Pancreas (tissue), 10 donors: ENCODE results near the gene KLHL24. TPM values are rescaled to one million over a fixed set of nuclear protein-coding genes. Genes with fewer than 3 reads are reported as not detected.
"Not testable (repeated sequence)": the region's sequence is repeated elsewhere in the genome, so short reads cannot be mapped to it uniquely, and the experiment has no call there.

Source experiments
- ATAC-seq, 4 donors: fragments of 200-7000 bp; cut with Tn5 transposase; one replicate each; pipeline versions ENCODE4 v1.8.0 to v1.9.1; 2020; ENCODE audit warnings: mild to moderate bottlenecking in 4 of 4, moderate library complexity in 4 of 4
- DNase-seq, 6 donors: peaks; one replicate each; pipeline ENCODE4 v3.0.0-alpha.2; 2020
- FAIRE-seq: peaks from 2 replicates; lab custom pipeline; 2012; peaks lifted over from hg19 to GRCh38; lab: Jason Lieb, UNC
- H3K27ac ChIP-seq, 4 donors: fragments of 200-600 bp; sonication (generic); 1 replicate in 3 of 4; 2 replicates in 1 of 4; pipeline versions ENCODE4 v1.5.0 to v1.8.0; 2020
- H3K27me3 ChIP-seq, 4 donors: fragments of 200-600 bp; one replicate each; pipeline ENCODE4 v1.8.0; 2021
- H3K36me3 ChIP-seq, 3 donors: fragments of 200-600 bp; sonication (generic) in 1 of 3; one replicate each; pipeline versions ENCODE4 v1.5.0 to v1.8.0; 2020 to 2021
- H3K4me1 ChIP-seq, 3 donors: fragments of 200-600 bp; one replicate each; pipeline ENCODE4 v1.8.0; 2021
- H3K4me3 ChIP-seq, 4 donors: fragments of 200-600 bp; sonication (generic) in 2 of 4; one replicate each; pipeline versions ENCODE4 v1.5.0 to v1.8.0; 2020 to 2021
- H3K9me3 ChIP-seq, 4 donors: fragments of 200-600 bp; one replicate each; pipeline ENCODE4 v1.8.0; 2021
- CTCF ChIP-seq, 4 donors: fragments of 200-600 bp; sonication (generic) in 3 of 4; IDR thresholded peaks; one replicate each; pipeline versions ENCODE4 v1.5.0 to v1.8.0; 2021; ENCODE audit warnings: antibody characterized with exemption in 4 of 4
- WGBS, 2 donors: extraction: QIAGEN DNeasy Blood & Tissue Kit; methylation state at CpG; one replicate each; pipeline ENCODE4 v1.1.7; 2013; 5-methylcytosine and 5-hydroxymethylcytosine counted together
- intact Hi-C, 3 donors: fragments of 100-400 bp; cut with DNase I; formaldehyde crosslinking; loops; one replicate each; pipeline versions ENCODE4 v1.11.1 to v1.14.2; 2022
- polyA plus RNA-seq, 2 donors: library from polyadenylated mRNA; stranded (reverse); fragments of 200-250 nt; gene quantifications; one replicate each; pipeline ENCODE4 v1.2.3, GENCODE V29; 2013
- total RNA-seq, 6 donors: library from RNA; stranded (reverse); fragmentation: NEBNext Ultra II Directional in 4 of 6; extraction: Animal tissue kit (Norgen Biotek cat#: 25700) in 4 of 6; gene quantifications; one replicate each; pipeline versions ENCODE4 v1.2.1 to v1.2.4, GENCODE V29; 2021 to 2023
- donor health status: healthy with polysubstance abuse.
- donor health status: DM: no; HTN: no; CAD: no; lungs with moderate emphysema.
- donor health status: DM: no; HTN: no; CAD: no.
- donor health status: control.
- donor health status: control.
- donor health status: Bipolar disorder and iron deficiency.
- donor health status: DM: yes; HTN: yes; CAD: no.
- donor health status: DM: no; HTN: no; CAD: no.
- donor health status: DM: no; HTN: no; CAD: no.
- donor health status: DM: yes; HTN: yes; CAD: no.

Gene KLHL24
- total and polyA plus RNA-seq, 8 donors, result 5.7 to 40.8 (median 23.9) TPM

- Histone ChIP-seq H3K27me3 (no peaks in the 10 kb centered on the region), H3K27ac (no peak overlapping the region), H3K4me3 (no peak overlapping the region), H3K36me3 (no peaks in the 10 kb centered on the region), H3K9me3 (no peaks in the 10 kb centered on the region), H3K4me1 (no peaks in the 10 kb centered on the region)
- DNase-seq (no peak), ATAC-seq (peak; percentile 73 to 89 (median 86)), FAIRE-seq (no peak)
- WGBS, 2 donors, result 23 to 25% methylated on average over 3 of the region's 3 CpGs
- TF ChIP-seq CTCF (IDR thresholded peaks at IDR 0.05), result no peak
- intact Hi-C loops, result no loop called here
Measured at GRCh38 chr3:183688874-183689273, 53.5 kb downstream of the KLHL24 start.

DNA sequence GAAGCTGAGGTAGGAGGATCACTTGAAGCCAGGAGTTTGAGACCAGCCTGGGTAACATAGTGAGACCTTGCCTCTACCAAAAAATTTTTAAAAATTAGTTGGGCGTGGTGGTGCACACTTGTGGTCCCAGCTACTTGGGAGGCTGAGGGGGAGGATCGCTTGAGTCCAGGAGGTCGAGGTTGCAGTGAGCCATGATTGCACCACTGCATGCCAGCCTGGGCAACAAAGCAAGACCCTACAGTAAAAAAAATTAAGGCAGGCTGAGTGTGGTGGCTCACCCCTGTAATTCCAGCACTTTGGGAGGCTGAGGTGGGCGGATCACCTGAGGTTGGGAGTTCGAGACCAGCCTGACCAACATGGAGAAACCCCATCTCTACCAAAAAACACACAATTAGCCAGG lies 54.2 kb downstream of the KLHL24 start:
- H3K4me3 ChIP-seq, intact Hi-C loops, H3K4me1 ChIP-seq, FAIRE-seq, DNase-seq, ATAC-seq, H3K27ac ChIP-seq, H3K27me3 ChIP-seq, H3K9me3 ChIP-seq, H3K36me3 ChIP-seq: not testable (repeated sequence)
- WGBS, 2 donors, result 94 to 95% methylated on average over 5 of the region's 5 CpGs

GRCh38 chr3:183690402-183690995 lies 55.1 kb downstream of the KLHL24 start:
- no peaks in the 10 kb centered on the region for H3K27me3 ChIP-seq
- no peak overlapping the region for H3K4me3 ChIP-seq
- TF ChIP-seq CTCF (IDR thresholded peaks at IDR 0.05), result no peak
- WGBS, 2 donors, result 94 to 95% methylated on average over 11 of the region's 11 CpGs
- DNase-seq, result no peak
- ATAC-seq, result no peak
- no peak overlapping the region for H3K27ac ChIP-seq
- no peaks in the 10 kb centered on the region for H3K9me3 ChIP-seq
- no peaks in the 10 kb centered on the region for H3K4me1 ChIP-seq
- H3K36me3 ChIP-seq, result no peaks in the 10 kb centered on the region
- FAIRE-seq, result no peak
- intact Hi-C loops, result no loop called here

DNA sequence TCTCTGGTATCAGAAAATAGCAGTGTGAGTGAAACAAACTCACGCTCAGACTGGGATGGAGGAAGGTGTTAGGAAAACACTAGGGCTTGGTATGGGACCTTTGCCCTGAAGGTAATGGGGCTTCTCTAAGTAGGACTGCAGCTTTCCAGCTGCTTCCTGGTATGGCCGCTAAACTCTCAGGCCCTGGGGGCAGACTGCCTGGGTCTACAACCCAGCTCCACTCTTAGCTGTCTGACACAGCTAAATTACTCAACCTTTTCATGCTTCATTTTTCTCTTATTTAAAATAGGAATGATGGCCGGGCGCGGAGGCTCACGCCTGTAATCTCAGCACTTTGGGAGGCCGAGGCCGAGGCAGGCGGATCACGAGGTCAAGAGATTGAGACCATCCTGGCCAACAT lies 57.0 kb downstream of the KLHL24 start:
- no peak overlapping the region for H3K4me3 ChIP-seq
- ATAC-seq, result no peak
- WGBS, 2 donors, result 94 to 96% methylated on average over 10 of the region's 10 CpGs
- H3K27ac ChIP-seq, result no peak overlapping the region
- no peak for TF ChIP-seq CTCF (IDR thresholded peaks at IDR 0.05)
- DNase-seq, result no peak
- intact Hi-C loops, result no loop called here
- H3K9me3 ChIP-seq, result no peaks in the 10 kb centered on the region
- H3K36me3 ChIP-seq, result no peaks in the 10 kb centered on the region
- H3K4me1 ChIP-seq, result peaks cover 0 to 3% (median 0%) of the 10 kb centered on the region in 3 donors
- no peaks in the 10 kb centered on the region for H3K27me3 ChIP-seq
- FAIRE-seq, result no peak

DNA sequence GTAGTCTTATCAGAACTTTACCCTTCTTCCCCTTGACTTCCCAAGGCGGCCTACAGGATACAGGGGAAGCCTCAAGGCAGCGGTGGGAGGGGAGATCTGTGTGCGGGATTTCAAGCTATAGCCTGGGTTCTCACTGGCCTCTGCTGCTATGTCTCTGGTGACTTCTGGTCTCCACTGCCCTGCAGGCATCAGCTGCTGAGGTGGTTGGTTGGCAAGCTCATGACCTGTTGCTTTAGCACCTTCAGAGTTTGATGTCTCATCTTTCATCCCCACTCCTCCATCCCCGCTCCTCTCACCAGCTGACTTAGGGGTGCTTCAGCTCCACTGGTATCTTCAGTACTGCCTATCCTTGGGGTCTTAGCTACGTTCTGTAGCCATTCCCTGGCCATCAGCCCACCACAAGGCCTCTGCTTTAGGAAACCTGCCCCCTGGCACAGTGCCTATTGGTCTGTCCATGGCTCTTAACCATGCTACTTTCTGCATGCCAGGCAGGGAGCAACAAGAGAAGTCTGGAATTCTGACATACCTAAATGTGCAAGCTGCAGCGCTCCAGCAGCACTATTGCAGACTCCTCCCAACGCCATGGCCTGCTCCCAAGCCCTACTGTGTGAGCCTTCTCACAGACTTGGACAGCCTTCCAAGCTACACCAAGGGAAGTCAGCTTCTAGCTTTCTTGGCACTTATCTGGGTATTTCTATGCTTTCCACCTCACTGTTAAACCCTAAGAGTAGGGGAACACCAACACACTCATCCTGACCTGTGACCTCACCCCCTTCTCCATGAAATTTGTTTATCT lies 60.3 kb downstream of the KLHL24 start:
- TF ChIP-seq CTCF (IDR thresholded peaks at IDR 0.05), result no peak
- intact Hi-C loops, result no loop called here
- Histone ChIP-seq H3K9me3 (no peaks in the 10 kb centered on the region), H3K27me3 (no peaks in the 10 kb centered on the region), H3K4me3 (no peak overlapping the region), H3K4me1 (peaks cover 0 to 10% (median 5%) of the 10 kb centered on the region in 3 donors), H3K27ac (no peak overlapping the region), H3K36me3 (no peaks in the 10 kb centered on the region)
- 85 to 87% methylated on average over 7 of the region's 7 CpGs for WGBS, 2 donors
- no peak for ATAC-seq
- no peak for DNase-seq
- no peak for FAIRE-seq
